GM19395 (cell line): ENCODE results near the gene CDK14.

ENCODE experiments used
- ATAC-seq: cut with Tn5 transposase; IDR thresholded peaks from one replicate; pipeline ENCODE4 v1.9.1; 2021; ENCODE audit warnings: mild to moderate bottlenecking, moderate library complexity; ENCODE audit not compliant: unreplicated experiment

The CDK14 gene

DNA sequence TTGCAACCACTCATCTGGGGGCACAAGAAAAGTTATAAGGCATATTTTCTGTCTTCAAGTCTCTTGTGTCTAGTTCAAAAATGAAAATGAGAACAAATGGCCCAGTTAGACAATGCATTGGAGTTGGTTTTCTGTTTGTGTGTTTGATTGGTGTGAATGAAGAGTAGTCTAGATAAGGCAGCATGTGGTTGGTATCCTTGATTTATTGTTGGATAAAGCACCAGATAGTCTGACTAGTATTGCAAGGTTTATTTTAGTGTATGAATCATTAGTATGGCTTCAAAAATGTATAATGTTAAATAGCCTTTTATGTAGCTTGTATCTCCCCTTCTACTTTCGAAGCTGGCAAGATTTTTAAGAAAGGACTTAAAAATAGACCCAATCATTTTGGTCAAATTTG, 237.3 kb downstream of the CDK14 start:
- no peak for ATAC-seq

GRCh38 chr7:90834771-90835170, 238.7 kb downstream of the CDK14 start:
- ATAC-seq, result no peak

- ATAC-seq, result no peak
Measured at GRCh38 chr7:90835861-90836260, 239.7 kb downstream of the CDK14 start.

DNA sequence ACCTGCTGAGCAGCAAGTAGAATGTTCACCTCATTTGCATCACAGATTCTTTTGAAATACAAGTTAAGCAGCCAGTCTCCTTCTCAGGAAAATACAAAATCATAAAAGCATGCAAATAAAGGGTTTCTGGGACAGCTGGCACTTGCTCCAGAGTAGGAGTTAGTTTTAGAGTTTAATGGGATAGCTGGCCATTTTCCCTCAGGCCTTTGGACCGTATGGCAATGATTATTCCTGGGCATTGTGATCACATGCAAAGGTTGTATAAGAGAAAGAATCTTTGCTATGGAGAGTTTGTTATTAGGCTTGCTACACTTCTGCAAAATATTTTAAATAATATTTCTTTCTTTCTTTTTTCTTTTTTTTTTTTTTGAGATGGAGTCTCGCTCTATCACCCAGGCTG, 240.8 kb downstream of the CDK14 start:
- ATAC-seq, result no peak

DNA sequence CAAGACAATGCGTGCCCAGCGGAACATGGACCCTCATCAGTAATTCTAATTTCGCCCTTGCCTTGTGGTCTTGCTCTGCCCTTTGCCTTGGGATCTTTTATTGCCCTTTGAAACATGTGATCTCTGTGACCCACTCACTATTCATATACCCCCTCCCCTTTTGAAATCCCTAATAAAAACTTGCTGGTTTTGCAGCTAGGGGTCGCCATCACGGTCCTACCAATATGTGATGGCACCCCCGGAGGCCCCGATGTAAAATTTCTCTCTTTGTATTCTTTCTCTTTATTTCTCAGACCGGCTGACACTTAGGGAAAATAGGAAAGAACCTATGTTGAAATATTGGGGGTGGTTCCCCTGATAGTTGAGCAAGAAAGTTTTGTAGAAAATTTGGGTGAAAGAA, 242.7 kb downstream of the CDK14 start:
- ATAC-seq, result no peak

DNA sequence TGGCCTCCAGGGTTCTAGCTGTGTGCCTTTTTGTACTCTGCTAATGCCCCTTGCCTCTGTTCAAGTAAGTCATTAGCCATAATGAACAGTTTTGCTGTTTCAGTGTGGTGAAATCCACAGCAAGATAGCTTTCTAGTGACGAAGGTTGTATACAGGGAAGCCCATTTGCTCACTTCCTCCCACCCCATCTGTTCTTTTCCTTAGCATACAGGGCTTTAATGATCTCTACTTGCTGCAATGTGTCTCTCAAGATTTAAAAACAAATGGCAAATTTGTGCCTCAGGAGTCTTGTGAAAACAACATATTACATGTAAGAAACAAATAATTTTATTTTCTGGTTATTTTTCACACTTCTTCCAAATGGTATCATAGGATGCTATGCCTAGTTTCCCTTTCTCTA, 243.2 kb downstream of the CDK14 start:
- no peak for ATAC-seq

DNA sequence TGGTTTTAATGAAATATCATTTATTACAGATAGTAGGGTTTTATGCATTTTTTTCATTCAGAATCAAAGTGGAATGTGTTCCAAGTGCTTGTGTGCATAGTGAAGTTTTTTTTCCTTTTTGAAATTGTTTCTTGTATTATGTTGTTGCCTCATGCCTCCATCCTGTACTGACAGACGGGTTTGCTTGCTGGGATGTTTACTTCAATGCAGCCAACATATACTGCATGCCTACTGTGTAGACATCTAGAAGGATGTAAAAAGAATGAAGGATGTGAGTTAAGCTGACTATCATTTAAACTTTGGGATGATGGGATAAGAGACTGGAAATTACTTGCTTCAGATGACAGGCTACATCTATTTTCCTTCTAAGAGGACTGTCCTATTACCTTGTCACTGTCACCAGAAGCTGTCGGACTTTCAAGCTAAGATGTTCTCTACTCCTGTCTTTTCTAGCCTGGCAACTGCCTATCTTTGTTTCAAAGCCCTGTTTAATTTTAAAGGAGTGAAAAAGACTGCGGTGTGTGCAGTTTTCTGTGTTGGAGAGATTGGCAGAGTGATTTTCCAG, 243.7 kb downstream of the CDK14 start:
- ATAC-seq, result no peak

- ATAC-seq, result peak; percentile 32
Measured at GRCh38 chr7:90841759-90842429, 245.8 kb downstream of the CDK14 start.

- ATAC-seq, result peak; percentile 56
Measured at GRCh38 chr7:90842430-90842788, 246.3 kb downstream of the CDK14 start.

DNA sequence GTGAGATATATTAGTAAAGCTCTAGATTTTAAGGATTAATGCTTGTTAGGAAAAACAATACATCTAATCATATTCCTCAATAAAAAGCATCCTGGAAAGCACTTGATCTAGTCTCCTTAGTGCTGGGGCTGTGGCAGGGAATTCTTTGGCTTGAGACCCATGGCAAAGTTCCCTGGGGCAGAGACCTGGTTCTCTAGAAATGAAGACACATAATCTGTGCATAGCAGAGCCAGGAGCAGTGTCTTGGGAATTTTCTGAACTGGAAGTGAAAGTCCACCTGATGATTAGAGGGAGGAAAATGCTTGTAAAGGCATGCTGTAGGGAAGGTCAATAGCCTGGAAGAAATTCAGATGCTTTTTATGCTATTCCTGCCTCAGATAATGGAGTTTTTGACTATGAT, 247.4 kb downstream of the CDK14 start:
- no peak for ATAC-seq

- no peak for ATAC-seq
Measured at GRCh38 chr7:90844421-90844820, 248.3 kb downstream of the CDK14 start.

- no peak for ATAC-seq
Measured at GRCh38 chr7:90846192-90846591, 250.1 kb downstream of the CDK14 start.

DNA sequence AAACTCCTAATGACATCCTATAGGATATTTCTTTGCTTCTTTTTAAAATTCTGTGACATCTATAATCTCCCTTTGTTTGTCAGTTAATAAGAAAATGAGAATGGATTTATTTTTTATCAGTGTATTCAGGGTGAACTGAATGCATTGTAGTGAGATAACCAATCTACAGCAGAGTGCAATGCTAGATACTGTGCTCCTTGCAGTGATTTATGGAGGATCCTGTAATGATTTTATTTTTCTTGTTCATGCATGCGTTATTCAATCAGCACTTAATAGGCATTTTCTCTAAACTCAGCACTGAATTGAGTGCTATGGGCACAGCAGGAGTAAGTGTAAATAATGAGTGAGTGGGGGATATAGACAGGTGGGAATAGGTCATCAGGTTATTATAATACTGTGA, 253.9 kb downstream of the CDK14 start:
- no peak for ATAC-seq

- no peak for ATAC-seq
Measured at GRCh38 chr7:90850471-90850870, 254.3 kb downstream of the CDK14 start.

DNA sequence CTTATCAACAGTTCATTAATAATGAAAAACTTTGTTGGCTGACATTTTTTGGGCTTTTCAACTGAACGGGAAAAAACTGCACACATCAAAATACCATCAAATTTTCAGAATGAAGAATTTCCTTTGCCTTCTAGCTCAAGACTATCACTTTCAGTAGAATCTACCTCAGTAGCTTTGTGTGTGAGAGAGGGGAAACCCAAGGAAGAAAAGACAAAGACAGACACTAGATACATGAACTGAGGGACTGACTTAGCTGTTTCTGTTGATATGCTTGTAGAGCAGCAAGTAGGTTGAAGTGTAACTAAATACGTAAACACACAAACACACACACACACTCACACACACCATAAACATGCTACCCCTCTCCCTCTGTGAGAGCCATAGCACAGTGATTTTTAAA, 257.1 kb downstream of the CDK14 start:
- peak; percentile 61 for ATAC-seq

- ATAC-seq, result peak; percentile 38
Measured at GRCh38 chr7:90856351-90857070, 260.4 kb downstream of the CDK14 start.

GRCh38 chr7:90857603-90858002, 261.5 kb downstream of the CDK14 start:
- ATAC-seq, result no peak

DNA sequence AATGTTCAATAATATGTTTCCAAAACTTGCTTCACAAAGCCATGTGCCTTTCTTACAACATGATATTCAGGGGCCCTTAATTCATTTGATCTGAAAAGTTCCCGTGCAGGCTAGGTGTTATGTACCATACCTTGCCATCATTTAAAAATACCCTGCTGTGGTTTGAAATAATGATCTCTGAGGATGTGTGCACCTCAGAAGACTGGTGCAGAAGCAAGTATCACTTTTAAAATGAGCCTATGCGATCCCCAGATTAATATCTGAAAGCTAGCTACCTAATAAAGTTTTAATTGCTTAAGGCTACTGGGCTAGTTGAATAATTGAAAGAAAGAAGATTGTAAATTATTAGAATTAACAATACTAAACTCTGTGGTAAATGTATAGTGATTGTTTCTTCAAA, 262.4 kb downstream of the CDK14 start:
- ATAC-seq, result peak; percentile 66

DNA sequence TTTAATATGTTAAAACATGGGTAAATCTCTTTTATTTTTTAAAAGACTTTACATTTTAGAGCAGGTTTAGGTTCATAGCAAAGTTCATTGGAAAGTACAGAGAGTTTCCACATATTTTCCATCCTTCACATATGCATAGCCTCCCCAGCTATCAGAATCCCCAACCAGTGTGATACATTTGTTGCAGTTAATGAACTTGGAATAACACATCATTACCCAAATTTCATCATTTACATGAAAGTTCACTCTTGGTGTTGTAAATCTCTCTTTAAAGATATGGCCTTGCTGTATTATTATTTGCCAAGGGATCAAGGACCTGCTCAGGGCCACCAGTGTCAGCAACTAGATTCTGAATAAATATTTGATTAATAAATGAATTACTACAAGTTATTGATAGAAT, 263.4 kb downstream of the CDK14 start:
- no peak for ATAC-seq

GRCh38 chr7:90864088-90864487, 268.0 kb downstream of the CDK14 start:
- ATAC-seq, result no peak

DNA sequence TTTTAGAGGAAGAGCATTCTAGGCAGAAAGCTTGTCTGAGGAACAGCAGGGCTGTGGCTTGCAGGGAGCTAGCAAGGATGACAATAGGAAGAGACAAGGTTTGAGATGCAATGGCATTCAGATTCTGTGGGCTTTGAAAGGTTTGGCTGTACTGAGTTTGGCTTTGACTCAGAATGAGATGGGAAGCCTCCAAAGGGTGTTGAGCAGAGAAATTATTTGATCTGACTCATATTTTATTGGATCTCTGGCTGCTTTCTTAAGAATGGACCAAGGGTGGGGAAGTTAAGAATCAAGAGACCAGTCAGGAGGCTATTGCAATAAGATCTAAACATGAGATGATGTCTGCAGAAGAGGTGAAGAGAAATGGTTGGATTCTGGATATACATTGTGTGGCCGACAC, 273.2 kb downstream of the CDK14 start:
- ATAC-seq, result no peak

DNA sequence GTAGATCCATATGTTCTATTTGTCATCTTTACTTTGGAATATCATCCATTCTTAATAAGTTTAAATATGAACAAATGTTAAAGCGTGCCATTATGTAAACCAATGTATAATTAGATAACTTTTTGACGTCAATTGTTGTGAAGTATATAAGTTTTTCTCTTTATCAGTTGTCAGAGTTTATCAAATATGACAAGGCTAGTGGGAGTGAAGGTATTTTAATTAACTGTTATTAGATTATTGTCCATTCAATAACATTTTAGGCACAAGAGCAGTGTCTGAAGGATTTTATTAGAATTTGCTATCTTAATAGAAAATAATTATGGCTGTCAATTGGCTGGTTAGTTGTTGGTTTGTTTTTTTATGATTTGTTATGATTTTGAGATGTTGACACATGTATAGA, 280.6 kb downstream of the CDK14 start:
- ATAC-seq, result no peak
